H1 (cell line): ENCODE measurements around the gene LMTK3. TPM values are rescaled to one million over a fixed set of nuclear protein-coding genes. Genes with fewer than 3 reads are reported as not detected.

ENCODE experiments used
- ATF3 ChIP-seq: IDR thresholded peaks from 2 replicates; pipeline ENCODE4 v1.6.1; 2011; ENCODE audit warnings: low read depth, mild to moderate bottlenecking, low read length; ENCODE audit not compliant: insufficient read depth
- BACH1 ChIP-seq: IDR thresholded peaks from 2 replicates; pipeline ENCODE4 v1.6.1; 2012; ENCODE audit warnings: low read length, improper control_type of control experiment
- CREB1 ChIP-seq: IDR thresholded peaks from 2 replicates; pipeline ENCODE4 v1.6.1; 2012; ENCODE audit warnings: inconsistent platforms
- CTBP2 ChIP-seq: IDR thresholded peaks from 2 replicates; pipeline ENCODE4 v1.7.0; 2011; ENCODE audit warnings: borderline replicate concordance, mild to moderate bottlenecking, moderate library complexity, mixed read lengths, low read length; ENCODE audit not compliant: insufficient read depth, insufficient read length
- EGR1 ChIP-seq: IDR thresholded peaks from 2 replicates; pipeline ENCODE4 v1.6.1; 2011; ENCODE audit warnings: low read depth, low read length, borderline replicate concordance
- GABPA ChIP-seq: IDR thresholded peaks from 2 replicates; pipeline ENCODE4 v1.6.1; 2011; ENCODE audit warnings: mild to moderate bottlenecking, low read length, moderate library complexity, borderline replicate concordance; ENCODE audit not compliant: insufficient read depth
- JUND ChIP-seq: IDR thresholded peaks from 2 replicates; pipeline ENCODE4 v1.6.1; 2011; ENCODE audit warnings: mild to moderate bottlenecking, improper control_type of control experiment, low read length
- KDM1A ChIP-seq: fragments of 200-600, 300-600 bp; sonication (generic); IDR thresholded peaks from 2 replicates; pipeline ENCODE4 v1.7.1; 2016; ENCODE audit warnings: mild to moderate bottlenecking, low read length, borderline replicate concordance
- NANOG ChIP-seq: IDR thresholded peaks from 2 replicates; pipeline ENCODE4 v1.6.1; 2011; ENCODE audit warnings: low read length, low read depth, mild to moderate bottlenecking, inconsistent platforms; ENCODE audit not compliant: insufficient read depth, poor library complexity, severe bottlenecking
- POU5F1 ChIP-seq: IDR thresholded peaks from 2 replicates; pipeline ENCODE4 v1.6.1; 2011; ENCODE audit warnings: low read depth, mild to moderate bottlenecking, low read length, moderate library complexity
- ZNF274 ChIP-seq: IDR thresholded peaks from 2 replicates; pipeline ENCODE4 v1.7.0; 2012; ENCODE audit warnings: low read length, borderline replicate concordance; ENCODE audit errors: extremely low read depth
- polyA plus RNA-seq, 7 experiments: library from polyadenylated mRNA; depleted of rRNA in 3 of 7; stranded (reverse) in 5 of 7; unstranded in 2 of 7; fragments of >200 nt in 5 of 7; fragments of 200-250 nt in 2 of 7; gene quantifications; 1 replicate in 5 of 7; 2 replicates in 1 of 7; 4 replicates in 1 of 7; pipeline versions ENCODE4 v1.2.1 to v1.2.3, GENCODE V29; 2011 to 2013; ENCODE audit warnings: missing spikeins in 2 of 7, mixed read lengths in 2 of 7
- total RNA-seq: library from RNA; stranded (reverse); fragmentation: NEBNext Ultra II Directional; extraction: Animal tissue kit (Norgen Biotek cat#: 25700); gene quantifications from 2 replicates; pipeline ENCODE4 v1.2.1, GENCODE V29; 2021

LMTK3 gene
- total and polyA plus RNA-seq, 2 of the 8 experiments (the other 6 are each of a cell fraction or from before 2014, with no cell fraction given), result 2.7 to 12.4 TPM

GRCh38 chr19:48551437-48552302, 40.0 kb upstream of the LMTK3 start, which contains the start of gene SULT2B1 (continued):
- no peak for TF ChIP-seq GABPA
- no peak for TF ChIP-seq ATF3
- no peak for TF ChIP-seq NANOG
- no peak for TF ChIP-seq EGR1
- no peak for TF ChIP-seq ZNF274
- TF ChIP-seq POU5F1, result no peak
- TF ChIP-seq JUND, result no peak
- TF ChIP-seq BACH1, result no peak
- no peak for TF ChIP-seq CREB1
- TF ChIP-seq KDM1A, result no peak
- no peak for TF ChIP-seq CTBP2
